ENCODE data around the gene PRKAR1B. TPM values are rescaled to one million over a fixed set of nuclear protein-coding genes. Genes with fewer than 3 reads are reported as not detected.
"Not testable (repeated sequence)": the region's sequence is repeated elsewhere in the genome, so short reads cannot be mapped to it uniquely, and the experiment has no call there.

The PRKAR1B gene
- total RNA-seq, 2 donors from 2014 or later, result 33.5 to 43.2 TPM

GRCh38 chr7:755413-755805 is 28.3 kb upstream of the PRKAR1B start:
- H3K9me3 Mint-ChIP-seq, result no peaks in the 10 kb centered on the region
- TF ChIP-seq CTCF (conservative IDR thresholded peaks at IDR 0.05), result no peak
- WGBS, 2 experiments (ENCODE audit: insufficient coverage in 1 of 2, insufficient read length in 1 of 2), result 85 to 95% methylated on average over 3 to 9 of the region's 9 CpGs

GRCh38 chr7:754531-755412 is 27.7 kb upstream of the PRKAR1B start:
- Histone ChIP-seq H3K9ac (ENCODE audit: extremely low read depth, low read length, poor library complexity, severe bottlenecking) (no peak overlapping the region), H3K27ac (ENCODE audit: low read depth, low read length) (no peak overlapping the region), H3K9me3 (ENCODE audit: control insufficient read depth, low read length) (no peaks in the 10 kb centered on the region), H3K4me1 (ENCODE audit: control insufficient read depth, insufficient read depth, low read length) (no peaks in the 10 kb centered on the region), H3K4me3 (ENCODE audit: low read length) (no peak overlapping the region), H3K36me3 (ENCODE audit: control insufficient read depth, insufficient read depth, low read length) (peaks cover 58% of the 10 kb centered on the region), H3K27me3 (ENCODE audit: control insufficient read depth, insufficient read depth, low read length, poor library complexity, severe bottlenecking) (no peaks in the 10 kb centered on the region)
- no peak for TF ChIP-seq CTCF (conservative IDR thresholded peaks at IDR 0.05)
- DNase-seq, result no peak
- Mint-ChIP-seq H3K9me3 (no peaks in the 10 kb centered on the region), H3K27ac (no peak overlapping the region), H3K27me3 (ENCODE audit: insufficient read depth) (no peaks in the 10 kb centered on the region), H3K36me3 (ENCODE audit: low read depth) (peaks cover 76% of the 10 kb centered on the region), H3K4me3 (no peak overlapping the region), H3K4me1 (no peaks in the 10 kb centered on the region)
- WGBS, 2 experiments (ENCODE audit: insufficient coverage in 1 of 2, insufficient read length in 1 of 2), result 93 to 96% methylated on average over 32 to 49 of the region's 49 CpGs

More at GRCh38 chr7:755413-755805, 28.3 kb upstream of the PRKAR1B start:
- Histone ChIP-seq H3K9ac (ENCODE audit: extremely low read depth, low read length, poor library complexity, severe bottlenecking) (no peak overlapping the region), H3K27ac (ENCODE audit: low read depth, low read length) (no peak overlapping the region), H3K4me1 (ENCODE audit: control insufficient read depth, insufficient read depth, low read length) (no peaks in the 10 kb centered on the region), H3K27me3 (ENCODE audit: control insufficient read depth, insufficient read depth, low read length, poor library complexity, severe bottlenecking) (no peaks in the 10 kb centered on the region), H3K9me3 (ENCODE audit: control insufficient read depth, low read length) (no peaks in the 10 kb centered on the region), H3K36me3 (ENCODE audit: control insufficient read depth, insufficient read depth, low read length) (peaks cover 64% of the 10 kb centered on the region), H3K4me3 (ENCODE audit: low read length) (no peak overlapping the region)
- H3K27ac Mint-ChIP-seq, result peak overlapping the region; percentile 33
- H3K36me3 Mint-ChIP-seq (ENCODE audit: low read depth), result peaks cover 80% of the 10 kb centered on the region
- DNase-seq, result no peak
- no peaks in the 10 kb centered on the region for H3K4me1 Mint-ChIP-seq
- no peak overlapping the region for H3K4me3 Mint-ChIP-seq
- H3K27me3 Mint-ChIP-seq (ENCODE audit: insufficient read depth), result no peaks in the 10 kb centered on the region

- H3K4me3 Mint-ChIP-seq, result no peak overlapping the region
- peaks cover 66% of the 10 kb centered on the region for H3K36me3 Mint-ChIP-seq (ENCODE audit: low read depth)
- H3K27ac Mint-ChIP-seq, result no peak overlapping the region
- H3K9me3 Mint-ChIP-seq, result no peaks in the 10 kb centered on the region
- no peak overlapping the region for H3K27ac ChIP-seq (ENCODE audit: low read depth, low read length)
- H3K4me1 Mint-ChIP-seq, result no peaks in the 10 kb centered on the region
- WGBS, 2 experiments (ENCODE audit: insufficient coverage in 1 of 2, insufficient read length in 1 of 2), result 94 to 96% methylated on average over 14 to 17 of the region's 17 CpGs
- DNase-seq, result no peak
- no peaks in the 10 kb centered on the region for H3K9me3 ChIP-seq (ENCODE audit: control insufficient read depth, low read length)
- peaks cover 47% of the 10 kb centered on the region for H3K36me3 ChIP-seq (ENCODE audit: control insufficient read depth, insufficient read depth, low read length)
- TF ChIP-seq CTCF (conservative IDR thresholded peaks at IDR 0.05), result no peak
- no peaks in the 10 kb centered on the region for H3K4me1 ChIP-seq (ENCODE audit: control insufficient read depth, insufficient read depth, low read length)
- no peak overlapping the region for H3K9ac ChIP-seq (ENCODE audit: extremely low read depth, low read length, poor library complexity, severe bottlenecking)
- H3K4me3 ChIP-seq (ENCODE audit: low read length), result no peak overlapping the region
- no peaks in the 10 kb centered on the region for H3K27me3 Mint-ChIP-seq (ENCODE audit: insufficient read depth)
- no peaks in the 10 kb centered on the region for H3K27me3 ChIP-seq (ENCODE audit: control insufficient read depth, insufficient read depth, low read length, poor library complexity, severe bottlenecking)
Measured at GRCh38 chr7:753190-753589, 26.1 kb upstream of the PRKAR1B start.

GRCh38 chr7:752256-752655 is 25.2 kb upstream of the PRKAR1B start:
- peaks cover 38% of the 10 kb centered on the region for H3K36me3 ChIP-seq (ENCODE audit: control insufficient read depth, insufficient read depth, low read length)
- H3K4me3 ChIP-seq (ENCODE audit: low read length); DNase-seq; H3K4me1 ChIP-seq (ENCODE audit: control insufficient read depth, insufficient read depth, low read length); H3K4me3 Mint-ChIP-seq; H3K9ac ChIP-seq (ENCODE audit: extremely low read depth, low read length, poor library complexity, severe bottlenecking); H3K27me3 ChIP-seq (ENCODE audit: control insufficient read depth, insufficient read depth, low read length, poor library complexity, severe bottlenecking); H3K27me3 Mint-ChIP-seq (ENCODE audit: insufficient read depth); H3K27ac Mint-ChIP-seq; H3K27ac ChIP-seq (ENCODE audit: low read depth, low read length); H3K9me3 ChIP-seq (ENCODE audit: control insufficient read depth, low read length); H3K9me3 Mint-ChIP-seq; H3K4me1 Mint-ChIP-seq: not testable (repeated sequence)
- H3K36me3 Mint-ChIP-seq (ENCODE audit: low read depth), result peaks cover 57% of the 10 kb centered on the region
- 92 to 94% methylated on average over 24 to 33 of the region's 33 CpGs for WGBS, 2 experiments (ENCODE audit: insufficient coverage in 1 of 2, insufficient read length in 1 of 2)

All from endodermal cell (in vitro differentiated cells).